GM12878 (cell line): Measurements from ENCODE around the gene HIRA. TPM values are rescaled to one million over a fixed set of nuclear protein-coding genes. Genes with fewer than 3 reads are reported as not detected.

Source experiments
- ATAC-seq: fragments of 200-7000 bp; cut with Tn5 transposase; 3 replicates; pipeline ENCODE4 v1.9.1; 2020; ENCODE audit warnings: mild to moderate bottlenecking, moderate library complexity
- BruUV-seq: library from RNA; stranded (reverse); fragments of 400-500 nt; replicated peaks from 2 replicates; lab custom pipeline; 2021; lab: Mats Ljungman, UMichigan
- CTCF ChIA-PET: fragments of 300-600 bp; sonication (Branson Sonifier 250); formaldehyde crosslinking; extraction: SDS; loops from one replicate; lab custom pipeline; 2021; ENCODE audit warnings: inconsistent platforms; lab: Yijun Ruan, JAX
- POLR2A ChIA-PET: fragments of 350-600 bp; formaldehyde crosslinking; extraction: SDS; loops from one replicate; lab custom pipeline; 2021; ENCODE audit warnings: inconsistent platforms; lab: Charles Lee
- RAD21 ChIA-PET: fragments of 300-600 bp; sonication (Branson Sonifier 250); formaldehyde crosslinking; loops from one replicate; lab custom pipeline; 2023; ENCODE audit warnings: antibody characterized with exemption; ENCODE audit not compliant: unreplicated experiment; lab: Charles Lee
- SMC1A ChIA-PET: fragments of 300-600 bp; sonication (Branson Sonifier 250); formaldehyde crosslinking; loops from one replicate; lab custom pipeline; 2023; ENCODE audit not compliant: unreplicated experiment, uncharacterized antibody; lab: Charles Lee
- DNase-seq: peaks from one replicate; pipeline ENCODE4 v3.0.0-alpha.2; 2011; ENCODE audit warnings: low read depth, low spot score
- FAIRE-seq: peaks from 3 replicates; lab custom pipeline; 2011; peaks lifted over from hg19 to GRCh38; lab: Jason Lieb, UNC
- H2AFZ ChIP-seq: 2 replicates; pipeline ENCODE4 v1.6.0; 2011; ENCODE audit warnings: low read depth, low read length, control low read depth; ENCODE audit not compliant: control insufficient read depth
- H3K27ac ChIP-seq: 2 replicates; pipeline ENCODE4 v1.5.1; 2011; ENCODE audit warnings: control low read depth; ENCODE audit not compliant: control insufficient read depth, insufficient read depth
- H3K27me3 ChIP-seq, 2 experiments: replicated peaks in 1 of 2; 2 replicates each; pipeline versions ENCODE4 v1.6.0 to v1.6.1; 2011; ENCODE audit warnings: low read length in 1 of 2; ENCODE audit not compliant: control insufficient read depth in 2 of 2, insufficient read depth in 2 of 2
- H3K36me3 ChIP-seq, 2 experiments: 2 replicates each; pipeline ENCODE4 v1.5.1; 2011; ENCODE audit warnings: low read length in 1 of 2; ENCODE audit not compliant: control insufficient read depth in 2 of 2, insufficient read depth in 2 of 2
- H3K4me1 ChIP-seq: 2 replicates; pipeline ENCODE4 v1.6.1; 2011; ENCODE audit warnings: mild to moderate bottlenecking, low read length, moderate library complexity, mixed read lengths; ENCODE audit not compliant: control insufficient read depth, insufficient read depth
- H3K4me2 ChIP-seq: 2 replicates; pipeline ENCODE4 v1.6.0; 2011; ENCODE audit warnings: control low read depth; ENCODE audit not compliant: control insufficient read depth, insufficient read depth
- H3K4me3 ChIP-seq: fragments of 200-600 bp; sonication (generic); 2 replicates; pipeline ENCODE4 v1.5.1; 2016
- H3K79me2 ChIP-seq: 2 replicates; pipeline ENCODE4 v1.6.0; 2011; ENCODE audit warnings: low read length; ENCODE audit not compliant: control insufficient read depth, insufficient read depth
- H3K9ac ChIP-seq: 2 replicates; pipeline ENCODE4 v1.8.0; 2011; ENCODE audit warnings: low read length, control low read depth, mixed read lengths; ENCODE audit not compliant: control insufficient read depth, insufficient read depth
- H3K9me3 ChIP-seq: replicated peaks from 3 replicates; pipeline ENCODE4 v1.5.1; 2011; ENCODE audit warnings: mild to moderate bottlenecking, low read length; ENCODE audit not compliant: control insufficient read depth, insufficient read depth
- H4K20me1 ChIP-seq: 2 replicates; pipeline ENCODE4 v1.6.0; 2011; ENCODE audit not compliant: control insufficient read depth, insufficient read depth
- ASH2L ChIP-seq: fragments of 300-600, 200-600 bp; sonication (generic); IDR thresholded peaks from 2 replicates; pipeline ENCODE4 v1.6.1; 2017; ENCODE audit warnings: low read depth, mild to moderate bottlenecking, borderline replicate concordance
- CREM ChIP-seq: IDR thresholded peaks from 2 replicates; pipeline ENCODE4 v1.6.1; 2014; ENCODE audit warnings: antibody characterized with exemption, low read depth
- KLF5 ChIP-seq: fragments of 450-650 bp; IDR thresholded peaks from 2 replicates; pipeline ENCODE4 v1.6.1; 2014; ENCODE audit warnings: mild to moderate bottlenecking; ENCODE audit not compliant: partially characterized antibody
- POU2F2 ChIP-seq: IDR thresholded peaks from 3 replicates; pipeline ENCODE4 v1.6.1; 2011; ENCODE audit warnings: low read depth, mild to moderate bottlenecking, low read length, borderline replicate concordance
- SMAD5 ChIP-seq: IDR thresholded peaks from 2 replicates; pipeline ENCODE4 v1.6.1; 2016; ENCODE audit warnings: antibody characterized with exemption, low read depth
- SMARCA5 ChIP-seq: fragments of 450-650 bp; IDR thresholded peaks from 2 replicates; pipeline ENCODE4 v1.6.1; 2017; ENCODE audit warnings: mild to moderate bottlenecking
- STAT1 ChIP-seq: fragments of 450-650 bp; conservative IDR thresholded peaks from 2 replicates; pipeline ENCODE4 v1.6.1; 2014; ENCODE audit warnings: antibody characterized with exemption, mild to moderate bottlenecking
- ZBED1 ChIP-seq: IDR thresholded peaks from 2 replicates; pipeline ENCODE4 v1.6.1; 2016; ENCODE audit warnings: borderline replicate concordance
- WGBS: methylation state at CpG from one replicate; pipeline ENCODE4 v1.1.6; 2016; ENCODE audit warnings: low lambda C conversion rate; ENCODE audit not compliant: insufficient replicate concordance, insufficient coverage; ENCODE audit errors: missing lambda C conversion rate; 5-methylcytosine and 5-hydroxymethylcytosine counted together
- in situ Hi-C: fragments of 300-500 bp; cut with MboI; formaldehyde crosslinking; loops from 9 replicates; pipeline ENCODE4 v1.14.3; 2018; ENCODE audit warnings: mixed read lengths
- intact Hi-C: fragments of 100-400 bp; cut with micrococcal nuclease; formaldehyde crosslinking; loops from one replicate; pipeline ENCODE4 v1.14.2; 2022; ENCODE audit not compliant: unreplicated experiment
- polyA plus RNA-seq, 11 experiments: library from polyadenylated mRNA; depleted of rRNA in 4 of 11; unstranded in 6 of 11; stranded (reverse) in 5 of 11; fragments of >200 nt; fragmentation: Nextera tagmentation in 4 of 11; fragmentation: Illumina TruSeq in 1 of 11; extraction: Ambion mirVana in 4 of 11; extraction: Trizol in 1 of 11; gene quantifications; 1 replicate in 1 of 11; 2 replicates in 10 of 11; pipeline versions ENCODE4 v1.2.1 to v1.2.3, GENCODE V29; 2011 to 2016; ENCODE audit warnings: inconsistent platforms in 2 of 11, missing spikeins in 2 of 11, low read depth in 1 of 11
- total RNA-seq, 4 experiments: library from RNA; depleted of rRNA in 3 of 4; stranded (reverse); fragments of >200 nt in 3 of 4; fragmentation: Illumina TruSeq in 1 of 4; extraction: Trizol in 1 of 4; gene quantifications; 2 replicates each; pipeline versions ENCODE4 v1.2.1 to v1.2.3, GENCODE V29; 2013 to 2021
- TF ChIP-seq, protein P1 (sequence below): fragments of 450-650 bp; IDR thresholded peaks from 2 replicates; pipeline ENCODE4 v1.6.1; 2016; ENCODE audit warnings: mild to moderate bottlenecking, moderate library complexity, borderline replicate concordance
- TF ChIP-seq, protein P2 (sequence below): fragments of 150-350 bp; IDR thresholded peaks from 2 replicates; pipeline ENCODE4 v1.6.1; 2016; ENCODE audit warnings: low read depth, low read length
- TF ChIP-seq, protein P3 (sequence below): IDR thresholded peaks from 2 replicates; pipeline ENCODE4 v1.6.1; 2011; ENCODE audit warnings: mild to moderate bottlenecking, low read depth, low read length, moderate library complexity; ENCODE audit not compliant: insufficient replicate concordance

Gene HIRA
- total and polyA plus RNA-seq, 10 of the 15 experiments (the other 5 are each of a cell fraction or from before 2014, with no cell fraction given), result 0.34 to 32.7 (median 14.5) TPM

DNA sequence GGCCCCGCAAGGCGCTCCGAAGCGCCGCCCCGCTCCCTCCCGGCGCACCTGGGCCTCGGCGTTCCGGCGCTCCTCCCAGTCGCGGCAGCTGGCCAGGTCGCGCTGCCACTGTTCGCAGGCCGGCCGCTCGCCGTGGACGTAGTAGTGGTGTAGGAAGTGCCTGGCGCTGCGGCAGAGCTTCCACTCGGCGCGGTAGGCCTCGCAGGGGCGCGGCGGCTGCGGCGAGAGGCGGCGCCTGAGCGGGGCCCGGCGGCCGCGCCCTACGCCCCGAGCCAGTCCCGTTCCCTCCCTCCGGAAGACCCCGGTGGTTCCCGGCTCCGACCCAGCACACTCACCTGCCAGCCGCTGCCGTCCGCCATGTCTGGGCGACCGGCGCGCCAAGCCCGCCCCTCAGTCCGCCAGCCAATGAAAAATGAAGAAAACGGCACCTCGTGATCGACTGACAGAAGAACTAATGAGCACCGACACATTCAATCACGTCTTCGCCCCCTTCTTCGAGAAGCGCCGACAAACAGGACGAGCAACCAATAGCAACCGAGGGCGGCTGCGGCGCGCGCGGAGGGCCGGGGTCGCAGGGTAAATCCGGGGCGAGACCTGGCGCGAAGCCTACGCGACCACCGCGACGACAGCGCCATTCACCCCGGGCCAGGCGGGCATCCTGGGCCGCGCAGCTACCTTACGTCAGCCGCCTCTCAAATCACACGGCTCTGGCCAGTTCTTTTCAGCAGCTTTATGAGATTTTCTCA lies 16.0 kb upstream of the HIRA start, which contains the start of gene C22orf39:
TSS of gene C22orf39 (minus strand) at position 382 of the 746 bp plus-strand sequence. CDS start at position 359, 23 bp downstream.
- DNase-seq (peak; percentile 67), ATAC-seq (peak; percentile 92), FAIRE-seq (peak; percentile 97)
- Histone ChIP-seq H3K27me3 (no peaks in the 10 kb centered on the region), H4K20me1 (no peaks in the 10 kb centered on the region), H3K9ac (peak within 1 kb of the TSS; percentile 82), H3K79me2 (peaks cover 30% of the 10 kb centered on the region), H2AFZ (peak within 1 kb of the TSS; percentile 94), H3K27ac (peak within 1 kb of the TSS; percentile 85), H3K4me3 (peak within 1 kb of the TSS; percentile 95), H3K9me3 (no peaks in the 10 kb centered on the region), H3K4me2 (peak within 1 kb of the TSS; percentile 95), H3K4me1 (peaks cover 17% of the 10 kb centered on the region), H3K36me3 (peaks cover 6 to 21% of the 10 kb centered on the region in 2 experiments; a peak in 3 of 4 replicates)
- CTCF ChIA-PET, result interaction anchor here (1.0 to 3.1 kb wide), 3 partner anchors 13 to 268 kb away, joined by 4 to 10 read pairs (median 9); no protein-coding TSS in a partner anchor
- 1% methylated on average over 77 of the region's 92 CpGs for WGBS
- in situ Hi-C loops, result loop anchor here (25.0 kb wide), 1 partner anchor 1810 kb away; the partner anchor contains the start of genes ATP6V1E1 and BCL2L13
- RAD21 ChIA-PET, result interaction anchor here (1.1 to 1.7 kb wide), 3 partner anchors 16 to 269 kb away, joined by 4 read pairs; partner anchors contain the start of genes HIRA, MRPL40 and SLC25A1
- no TSS peak for BruUV-seq
- POLR2A ChIA-PET, result interaction anchor here (0.6 to 1.8 kb wide), 6 partner anchors 15 to 269 kb away, joined by 3 to 5 read pairs (median 4); partner anchors contain the start of genes CDC45, MRPL40 and SLC25A1
- intact Hi-C loops, result loop anchor here (1.0 to 5.0 kb wide), 3 partner anchors 15 to 270 kb away; partner anchors contain the start of genes CDC45, MRPL40, SLC25A1 and UFD1
- SMC1A ChIA-PET, result interaction anchor here (1.3 to 4.4 kb wide), 2 partner anchors 13 to 30 kb away, joined by 6 to 18 read pairs; no protein-coding TSS in a partner anchor
- TF ChIP-seq, protein P1, sequence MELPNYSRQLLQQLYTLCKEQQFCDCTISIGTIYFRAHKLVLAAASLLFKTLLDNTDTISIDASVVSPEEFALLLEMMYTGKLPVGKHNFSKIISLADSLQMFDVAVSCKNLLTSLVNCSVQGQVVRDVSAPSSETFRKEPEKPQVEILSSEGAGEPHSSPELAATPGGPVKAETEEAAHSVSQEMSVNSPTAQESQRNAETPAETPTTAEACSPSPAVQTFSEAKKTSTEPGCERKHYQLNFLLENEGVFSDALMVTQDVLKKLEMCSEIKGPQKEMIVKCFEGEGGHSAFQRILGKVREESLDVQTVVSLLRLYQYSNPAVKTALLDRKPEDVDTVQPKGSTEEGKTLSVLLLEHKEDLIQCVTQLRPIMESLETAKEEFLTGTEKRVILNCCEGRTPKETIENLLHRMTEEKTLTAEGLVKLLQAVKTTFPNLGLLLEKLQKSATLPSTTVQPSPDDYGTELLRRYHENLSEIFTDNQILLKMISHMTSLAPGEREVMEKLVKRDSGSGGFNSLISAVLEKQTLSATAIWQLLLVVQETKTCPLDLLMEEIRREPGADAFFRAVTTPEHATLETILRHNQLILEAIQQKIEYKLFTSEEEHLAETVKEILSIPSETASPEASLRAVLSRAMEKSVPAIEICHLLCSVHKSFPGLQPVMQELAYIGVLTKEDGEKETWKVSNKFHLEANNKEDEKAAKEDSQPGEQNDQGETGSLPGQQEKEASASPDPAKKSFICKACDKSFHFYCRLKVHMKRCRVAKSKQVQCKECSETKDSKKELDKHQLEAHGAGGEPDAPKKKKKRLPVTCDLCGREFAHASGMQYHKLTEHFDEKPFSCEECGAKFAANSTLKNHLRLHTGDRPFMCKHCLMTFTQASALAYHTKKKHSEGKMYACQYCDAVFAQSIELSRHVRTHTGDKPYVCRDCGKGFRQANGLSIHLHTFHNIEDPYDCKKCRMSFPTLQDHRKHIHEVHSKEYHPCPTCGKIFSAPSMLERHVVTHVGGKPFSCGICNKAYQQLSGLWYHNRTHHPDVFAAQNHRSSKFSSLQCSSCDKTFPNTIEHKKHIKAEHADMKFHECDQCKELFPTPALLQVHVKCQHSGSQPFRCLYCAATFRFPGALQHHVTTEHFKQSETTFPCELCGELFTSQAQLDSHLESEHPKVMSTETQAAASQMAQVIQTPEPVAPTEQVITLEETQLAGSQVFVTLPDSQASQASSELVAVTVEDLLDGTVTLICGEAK, result no peak
- TF ChIP-seq, protein P2, sequence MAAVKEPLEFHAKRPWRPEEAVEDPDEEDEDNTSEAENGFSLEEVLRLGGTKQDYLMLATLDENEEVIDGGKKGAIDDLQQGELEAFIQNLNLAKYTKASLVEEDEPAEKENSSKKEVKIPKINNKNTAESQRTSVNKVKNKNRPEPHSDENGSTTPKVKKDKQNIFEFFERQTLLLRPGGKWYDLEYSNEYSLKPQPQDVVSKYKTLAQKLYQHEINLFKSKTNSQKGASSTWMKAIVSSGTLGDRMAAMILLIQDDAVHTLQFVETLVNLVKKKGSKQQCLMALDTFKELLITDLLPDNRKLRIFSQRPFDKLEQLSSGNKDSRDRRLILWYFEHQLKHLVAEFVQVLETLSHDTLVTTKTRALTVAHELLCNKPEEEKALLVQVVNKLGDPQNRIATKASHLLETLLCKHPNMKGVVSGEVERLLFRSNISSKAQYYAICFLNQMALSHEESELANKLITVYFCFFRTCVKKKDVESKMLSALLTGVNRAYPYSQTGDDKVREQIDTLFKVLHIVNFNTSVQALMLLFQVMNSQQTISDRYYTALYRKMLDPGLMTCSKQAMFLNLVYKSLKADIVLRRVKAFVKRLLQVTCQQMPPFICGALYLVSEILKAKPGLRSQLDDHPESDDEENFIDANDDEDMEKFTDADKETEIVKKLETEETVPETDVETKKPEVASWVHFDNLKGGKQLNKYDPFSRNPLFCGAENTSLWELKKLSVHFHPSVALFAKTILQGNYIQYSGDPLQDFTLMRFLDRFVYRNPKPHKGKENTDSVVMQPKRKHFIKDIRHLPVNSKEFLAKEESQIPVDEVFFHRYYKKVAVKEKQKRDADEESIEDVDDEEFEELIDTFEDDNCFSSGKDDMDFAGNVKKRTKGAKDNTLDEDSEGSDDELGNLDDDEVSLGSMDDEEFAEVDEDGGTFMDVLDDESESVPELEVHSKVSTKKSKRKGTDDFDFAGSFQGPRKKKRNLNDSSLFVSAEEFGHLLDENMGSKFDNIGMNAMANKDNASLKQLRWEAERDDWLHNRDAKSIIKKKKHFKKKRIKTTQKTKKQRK, result peak; percentile 89
- TF ChIP-seq, protein P3, sequence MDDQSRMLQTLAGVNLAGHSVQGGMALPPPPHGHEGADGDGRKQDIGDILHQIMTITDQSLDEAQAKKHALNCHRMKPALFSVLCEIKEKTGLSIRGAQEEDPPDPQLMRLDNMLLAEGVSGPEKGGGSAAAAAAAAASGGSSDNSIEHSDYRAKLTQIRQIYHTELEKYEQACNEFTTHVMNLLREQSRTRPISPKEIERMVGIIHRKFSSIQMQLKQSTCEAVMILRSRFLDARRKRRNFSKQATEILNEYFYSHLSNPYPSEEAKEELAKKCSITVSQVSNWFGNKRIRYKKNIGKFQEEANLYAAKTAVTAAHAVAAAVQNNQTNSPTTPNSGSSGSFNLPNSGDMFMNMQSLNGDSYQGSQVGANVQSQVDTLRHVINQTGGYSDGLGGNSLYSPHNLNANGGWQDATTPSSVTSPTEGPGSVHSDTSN, result peak; percentile 97
- peak; percentile 16 for TF ChIP-seq KLF5
- TF ChIP-seq ZBED1, result no peak
- TF ChIP-seq SMARCA5, result peak; percentile 77
- TF ChIP-seq ASH2L, result peak; percentile 74; the same call in 1 of the 2 replicates
- no peak; the same call in 1 of the 2 replicates for TF ChIP-seq STAT1
- TF ChIP-seq CREM, result peak; percentile 82
- TF ChIP-seq POU2F2, result 0 out of 3 replicates have a peak, but pooled peaks have one; percentile 56
- 0 out of 2 replicates have a peak, but pooled peaks have one; percentile 42 for TF ChIP-seq SMAD5
